ENCODE results near the gene KRTAP5-2. TPM values are rescaled to one million over a fixed set of nuclear protein-coding genes. Genes with fewer than 3 reads are reported as not detected.

The KRTAP5-2 gene
- total and polyA plus RNA-seq, 3 donors from 2014 or later, result not detected

DNA sequence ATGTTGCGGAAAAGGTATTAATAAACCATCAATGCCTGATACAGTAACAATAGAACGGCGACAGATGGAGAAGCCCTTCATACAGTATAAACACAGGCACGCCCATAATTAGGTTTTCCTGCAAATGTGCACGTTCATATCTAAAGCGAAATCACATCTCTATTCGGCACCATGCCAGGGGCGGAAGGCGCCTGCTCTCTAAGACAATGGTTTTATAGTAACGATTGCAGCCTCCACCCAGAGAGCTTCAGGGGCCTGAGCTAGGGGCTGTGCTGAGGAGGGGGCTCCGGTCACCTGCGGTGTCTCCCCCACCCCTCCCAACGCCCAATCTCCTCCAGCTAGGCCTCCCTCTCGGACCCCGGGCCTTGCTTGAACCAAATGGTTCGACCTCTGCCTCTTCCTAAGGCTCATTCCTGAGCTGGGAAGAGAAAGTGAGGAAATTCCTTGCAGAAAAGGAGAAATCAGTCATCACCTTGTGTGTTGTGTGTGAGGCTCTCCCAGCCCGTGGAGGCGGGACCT is 41.1 kb upstream of the KRTAP5-2 start:
- DNase-seq, result no peak
- WGBS, 2 donors, result 70 to 71% methylated on average over 15 to 18 of the region's 18 CpGs

DNA sequence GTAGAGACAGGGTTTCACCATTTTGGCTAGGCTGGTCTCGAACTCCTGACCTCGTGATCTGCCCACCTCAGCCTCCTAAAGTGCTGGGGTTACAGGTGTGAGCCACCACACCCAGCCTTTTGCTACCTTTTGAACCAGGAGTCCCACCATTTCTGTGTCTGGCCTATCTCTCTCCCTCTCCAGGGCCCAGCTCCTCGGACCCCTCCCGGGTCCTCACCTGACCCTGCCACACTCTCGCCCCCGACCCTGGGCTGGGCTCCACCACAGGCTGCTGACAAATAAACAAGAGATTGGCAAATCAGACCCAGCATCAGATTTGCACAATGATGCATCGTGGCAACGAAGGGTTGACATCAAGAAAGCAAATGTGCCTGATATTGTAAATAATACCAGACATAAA is 40.2 kb upstream of the KRTAP5-2 start:
- no peak overlapping the region for H3K4me3 ChIP-seq
- TF ChIP-seq, protein P1, sequence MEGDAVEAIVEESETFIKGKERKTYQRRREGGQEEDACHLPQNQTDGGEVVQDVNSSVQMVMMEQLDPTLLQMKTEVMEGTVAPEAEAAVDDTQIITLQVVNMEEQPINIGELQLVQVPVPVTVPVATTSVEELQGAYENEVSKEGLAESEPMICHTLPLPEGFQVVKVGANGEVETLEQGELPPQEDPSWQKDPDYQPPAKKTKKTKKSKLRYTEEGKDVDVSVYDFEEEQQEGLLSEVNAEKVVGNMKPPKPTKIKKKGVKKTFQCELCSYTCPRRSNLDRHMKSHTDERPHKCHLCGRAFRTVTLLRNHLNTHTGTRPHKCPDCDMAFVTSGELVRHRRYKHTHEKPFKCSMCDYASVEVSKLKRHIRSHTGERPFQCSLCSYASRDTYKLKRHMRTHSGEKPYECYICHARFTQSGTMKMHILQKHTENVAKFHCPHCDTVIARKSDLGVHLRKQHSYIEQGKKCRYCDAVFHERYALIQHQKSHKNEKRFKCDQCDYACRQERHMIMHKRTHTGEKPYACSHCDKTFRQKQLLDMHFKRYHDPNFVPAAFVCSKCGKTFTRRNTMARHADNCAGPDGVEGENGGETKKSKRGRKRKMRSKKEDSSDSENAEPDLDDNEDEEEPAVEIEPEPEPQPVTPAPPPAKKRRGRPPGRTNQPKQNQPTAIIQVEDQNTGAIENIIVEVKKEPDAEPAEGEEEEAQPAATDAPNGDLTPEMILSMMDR (IDR thresholded peaks at IDR 0.05), result no peak
- TF ChIP-seq POLR2A (IDR thresholded peaks at IDR 0.05), result no peak
- WGBS, 2 donors, result 85 to 95% methylated on average over 8 of the region's 8 CpGs
- intact Hi-C loops (cut with DNase I; ENCODE audit: low total_unique reads), result no loop called here
- H3K36me3 ChIP-seq (ENCODE audit: low read depth, missing control alignments), result no peaks in the 10 kb centered on the region
- no peaks in the 10 kb centered on the region for H3K27me3 ChIP-seq
- DNase-seq, result no peak
- H3K27ac ChIP-seq, result no peak overlapping the region
- H3K9me3 ChIP-seq, result no peaks in the 10 kb centered on the region
- no peaks in the 10 kb centered on the region for H3K4me1 ChIP-seq

More for the DNA sequence above, 41.1 kb upstream of the KRTAP5-2 start:
- Histone ChIP-seq H3K4me1 (no peaks in the 10 kb centered on the region), H3K27me3 (no peaks in the 10 kb centered on the region), H3K36me3 (ENCODE audit: low read depth, missing control alignments) (no peaks in the 10 kb centered on the region), H3K9me3 (no peaks in the 10 kb centered on the region), H3K27ac (no peak overlapping the region), H3K4me3 (no peak overlapping the region)
- intact Hi-C loops (cut with DNase I; ENCODE audit: low total_unique reads), result no loop called here
- TF ChIP-seq, protein P1 (IDR thresholded peaks at IDR 0.05), result no peak
- TF ChIP-seq POLR2A (IDR thresholded peaks at IDR 0.05), result no peak

DNA sequence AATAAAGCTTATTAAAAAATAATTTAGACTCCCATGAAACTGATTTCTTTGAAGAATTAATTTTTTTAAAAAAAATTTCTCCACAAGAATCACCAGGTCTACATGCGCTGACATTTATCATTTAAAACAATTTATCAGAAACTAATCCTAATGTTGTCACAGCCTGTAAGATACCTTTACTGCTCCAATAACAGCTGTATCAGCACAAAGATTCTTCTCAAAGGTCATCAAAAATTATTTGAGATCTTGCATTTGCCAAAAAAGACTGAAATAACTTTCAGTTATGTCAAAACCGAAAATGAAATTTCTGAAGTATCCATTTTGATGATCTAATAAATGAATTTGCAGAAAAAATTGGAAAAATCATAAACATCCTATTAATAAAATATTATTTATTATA is 39.5 kb upstream of the KRTAP5-2 start:
- H3K27me3 ChIP-seq, result no peaks in the 10 kb centered on the region

GRCh38 chr11:1636291-1636950 is 38.3 kb upstream of the KRTAP5-2 start:
- TF ChIP-seq, protein P1 (IDR thresholded peaks at IDR 0.05), result no peak
- no peak for TF ChIP-seq POLR2A (IDR thresholded peaks at IDR 0.05)
- 90 to 92% methylated on average over 19 of the region's 19 CpGs for WGBS, 2 donors
- no peak overlapping the region for H3K4me3 ChIP-seq
- no peaks in the 10 kb centered on the region for H3K9me3 ChIP-seq
- H3K4me1 ChIP-seq, result peaks cover 4% of the 10 kb centered on the region
- no peaks in the 10 kb centered on the region for H3K36me3 ChIP-seq (ENCODE audit: low read depth, missing control alignments)
- no peak overlapping the region for H3K27ac ChIP-seq
- intact Hi-C loops (cut with DNase I; ENCODE audit: low total_unique reads), result no loop called here
- DNase-seq, result no peak
- no peaks in the 10 kb centered on the region for H3K27me3 ChIP-seq

More for the DNA sequence above, 39.5 kb upstream of the KRTAP5-2 start:
- intact Hi-C loops (cut with DNase I; ENCODE audit: low total_unique reads), result no loop called here
- TF ChIP-seq, protein P1 (IDR thresholded peaks at IDR 0.05), result no peak
- TF ChIP-seq POLR2A (IDR thresholded peaks at IDR 0.05), result no peak
- H3K36me3 ChIP-seq (ENCODE audit: low read depth, missing control alignments), result no peaks in the 10 kb centered on the region
- no peaks in the 10 kb centered on the region for H3K9me3 ChIP-seq
- H3K27ac ChIP-seq, result no peak overlapping the region
- H3K4me3 ChIP-seq, result no peak overlapping the region
- DNase-seq, result no peak
- WGBS, 2 donors, result 95 to 96% methylated on average over 2 of the region's 2 CpGs
- H3K4me1 ChIP-seq, result peaks cover under 1% of the 10 kb centered on the region

- H3K36me3 ChIP-seq (ENCODE audit: low read depth, missing control alignments), result no peaks in the 10 kb centered on the region
- H3K9me3 ChIP-seq, result no peaks in the 10 kb centered on the region
- TF ChIP-seq, protein P1 (IDR thresholded peaks at IDR 0.05), result no peak
- no peak overlapping the region for H3K4me3 ChIP-seq
- intact Hi-C loops (cut with DNase I; ENCODE audit: low total_unique reads), result no loop called here
- H3K27me3 ChIP-seq, result no peaks in the 10 kb centered on the region
- H3K27ac ChIP-seq, result no peak overlapping the region
- H3K4me1 ChIP-seq, result peaks cover 4% of the 10 kb centered on the region
- 63 to 79% methylated on average over 9 to 10 of the region's 10 CpGs for WGBS, 2 donors
- DNase-seq, result no peak
Measured at GRCh38 chr11:1633864-1634263, 35.8 kb upstream of the KRTAP5-2 start.
